GM12878 (cell line): ENCODE data around the gene CDR2.

Experiments
- CBX3 ChIP-seq: fragments of 200-600 bp; sonication (generic); IDR thresholded peaks from 2 replicates; pipeline ENCODE4 v1.6.1; 2016; ENCODE audit warnings: low read depth, borderline replicate concordance
- EZH2 ChIP-seq: IDR thresholded peaks from 2 replicates; pipeline ENCODE4 v1.6.1; 2012; ENCODE audit warnings: low read depth, mild to moderate bottlenecking, control low read depth, inconsistent platforms, low read length, borderline replicate concordance; ENCODE audit not compliant: control insufficient read depth
- MXI1 ChIP-seq: fragments of 150-350 bp; IDR thresholded peaks from 2 replicates; pipeline ENCODE4 v1.6.1; 2011; ENCODE audit warnings: low read depth, mild to moderate bottlenecking, inconsistent platforms, low read length, improper control_type of control experiment
- PAX5 ChIP-seq: IDR thresholded peaks from 2 replicates; pipeline ENCODE4 v1.6.1; 2011; ENCODE audit warnings: low read depth, low read length, borderline replicate concordance
- SP1 ChIP-seq: IDR thresholded peaks from one replicate; pipeline ENCODE4 v1.6.1; 2011; ENCODE audit warnings: low read depth, low read length
- YY1 ChIP-seq: IDR thresholded peaks from 2 replicates; pipeline ENCODE4 v1.6.1; 2011; ENCODE audit warnings: low read depth, mild to moderate bottlenecking, low read length
- ZNF24 ChIP-seq: fragments of 450-650 bp; IDR thresholded peaks from 2 replicates; pipeline ENCODE4 v1.6.1; 2017; ENCODE audit warnings: antibody characterized with exemption, mild to moderate bottlenecking
- ZNF622 ChIP-seq: fragments of 450-650 bp; IDR thresholded peaks from 2 replicates; pipeline ENCODE4 v1.6.1; 2017; ENCODE audit warnings: mild to moderate bottlenecking, inconsistent platforms

- no peak for TF ChIP-seq PAX5
- TF ChIP-seq CBX3: no peak
- no peak for TF ChIP-seq SP1
- TF ChIP-seq ZNF24: no peak
- TF ChIP-seq YY1: no peak
- TF ChIP-seq MXI1: no peak
- no peak for TF ChIP-seq ZNF622
- no peak for TF ChIP-seq EZH2
Measured at GRCh38 chr16:22353191-22353919, 21.1 kb downstream of the CDR2 start.
